Small intestine (tissue), 7 donors: ENCODE data around the gene UNC119. TPM values are rescaled to one million over a fixed set of nuclear protein-coding genes. Genes with fewer than 3 reads are reported as not detected.

Source experiments
- DNase-seq, 2 donors: peaks; one replicate each; pipeline versions ENCODE4 v3.0.0 to v3.0.0-alpha.2; 2013
- FAIRE-seq: peaks from 2 replicates; lab custom pipeline; 2012; peaks lifted over from hg19 to GRCh38; lab: Jason Lieb, UNC
- H3K27ac ChIP-seq, 3 donors: one replicate each; pipeline ENCODE4 v1.5.1; 2013; ENCODE audit warnings: low read length in 2 of 3, mild to moderate bottlenecking in 2 of 3, control low read depth in 1 of 3, inconsistent platforms in 1 of 3, low read depth in 1 of 3, moderate library complexity in 1 of 3
- H3K27me3 ChIP-seq, 3 donors: one replicate each; pipeline ENCODE4 v1.6.1; 2013; ENCODE audit warnings: low read length in 3 of 3, inconsistent platforms in 1 of 3; ENCODE audit not compliant: control insufficient read depth in 3 of 3, insufficient read depth in 3 of 3
- H3K36me3 ChIP-seq, 3 donors: one replicate each; pipeline ENCODE4 v1.6.1; 2013; ENCODE audit warnings: low read length in 3 of 3, inconsistent platforms in 1 of 3, low read depth in 1 of 3, mild to moderate bottlenecking in 1 of 3, moderate library complexity in 1 of 3; ENCODE audit not compliant: control insufficient read depth in 3 of 3, insufficient read depth in 2 of 3
- H3K4me1 ChIP-seq, 3 donors: one replicate each; pipeline ENCODE4 v1.6.1; 2013; ENCODE audit warnings: low read length in 2 of 3, inconsistent platforms in 1 of 3, low read depth in 1 of 3, mild to moderate bottlenecking in 1 of 3, moderate library complexity in 1 of 3; ENCODE audit not compliant: control insufficient read depth in 3 of 3, insufficient read depth in 2 of 3
- H3K4me3 ChIP-seq, 3 donors: one replicate each; pipeline ENCODE4 v1.5.1; 2013; ENCODE audit warnings: low read length in 3 of 3, control low read depth in 1 of 3, inconsistent platforms in 1 of 3, low read depth in 1 of 3, mild to moderate bottlenecking in 1 of 3, moderate library complexity in 1 of 3
- H3K9me3 ChIP-seq, 2 donors: one replicate each; pipeline ENCODE4 v1.6.1; 2013; ENCODE audit warnings: low read depth in 1 of 2, low read length in 1 of 2; ENCODE audit not compliant: control insufficient read depth in 2 of 2, insufficient read depth in 1 of 2
- WGBS, 3 donors: extraction: QIAGEN DNeasy Blood & Tissue Kit; methylation state at CpG; one replicate each; pipeline ENCODE4 v1.1.7; 2013; 5-methylcytosine and 5-hydroxymethylcytosine counted together
- polyA plus RNA-seq, 4 donors: library from polyadenylated mRNA; stranded (reverse) in 3 of 4; unstranded in 1 of 4; fragments of 200-250 nt in 3 of 4; fragments of 120-200 nt in 1 of 4; gene quantifications; one replicate each; pipeline versions ENCODE4 v1.2.1 to v1.2.3, GENCODE V29; 2013
- donor health status: healthy with polysubstance abuse.
- donor health status: control.
- donor health status: control.
- donor health status: Bipolar disorder and iron deficiency.
- donor health status: healthy.

Gene UNC119
- polyA plus RNA-seq, 4 donors = 14.6 to 57.0 (median 29.9) TPM

DNA sequence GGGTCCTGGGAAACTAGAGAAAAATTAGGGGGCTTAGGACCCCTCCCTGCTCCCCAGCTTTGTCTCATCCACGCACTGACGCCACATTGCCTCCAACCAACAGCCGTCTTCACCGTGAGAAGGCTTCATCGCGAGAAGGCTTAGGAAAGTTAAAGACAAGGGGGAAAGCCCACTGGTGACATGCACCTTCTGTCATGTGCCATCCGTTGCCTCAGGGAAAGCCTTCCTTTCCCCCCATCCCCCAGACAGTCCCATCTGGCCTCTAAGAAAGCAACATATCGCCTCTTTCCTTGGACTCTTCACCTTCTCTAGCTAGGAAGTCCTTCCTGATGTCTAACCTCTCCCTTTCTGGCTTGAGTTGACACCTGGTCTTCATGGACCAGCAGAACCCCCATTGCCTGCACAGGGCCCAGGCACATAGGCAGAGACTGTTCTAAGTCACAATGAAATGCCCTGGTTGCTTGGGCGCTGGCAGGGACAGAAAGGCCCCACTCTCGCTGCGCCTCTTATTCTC is 44.2 kb downstream of the UNC119 start:
- FAIRE-seq (no peak), DNase-seq (no peak)
- Histone ChIP-seq H3K4me3 (no peak overlapping the region), H3K4me1 (peaks cover 0 to 7% (median 0%) of the 10 kb centered on the region in 3 donors), H3K27me3 (peaks cover 0 to 38% (median 11%) of the 10 kb centered on the region in 3 donors), H3K36me3 (no peaks in the 10 kb centered on the region), H3K9me3 (no peaks in the 10 kb centered on the region), H3K27ac (no peak overlapping the region)
- 59 to 77% (median 63%) methylated on average over 11 of the region's 11 CpGs for WGBS, 3 donors

DNA sequence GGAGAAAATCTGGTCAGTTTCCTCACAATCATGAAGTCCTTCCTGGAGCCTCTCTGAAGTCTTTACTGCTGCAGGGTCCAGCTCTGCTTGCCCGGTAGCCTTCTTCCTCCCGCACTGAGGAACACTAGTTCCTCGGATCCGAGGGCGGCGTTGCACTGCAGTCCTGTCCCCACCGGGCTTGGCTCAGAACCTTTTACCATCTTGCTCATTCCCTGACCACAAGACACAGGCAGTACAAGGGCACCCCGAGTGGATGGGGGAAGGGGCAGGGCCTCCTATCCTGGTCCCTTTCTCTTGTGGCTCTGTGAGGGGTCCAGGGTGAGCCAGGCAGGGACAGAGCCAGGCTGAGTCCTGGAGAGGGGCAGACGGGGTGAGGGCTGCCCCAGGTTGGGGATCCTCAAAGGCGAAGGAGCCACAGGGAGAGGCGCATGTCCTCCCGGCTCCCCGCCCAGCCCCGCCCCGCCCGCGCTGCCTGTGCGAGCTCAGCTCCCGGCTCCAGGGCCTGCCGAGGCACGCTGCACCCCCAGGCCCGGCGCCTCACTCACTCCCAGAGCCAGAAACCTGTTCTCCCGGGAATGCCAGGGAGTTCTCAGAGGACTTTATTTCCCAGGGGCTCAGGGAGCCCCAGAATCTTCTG is 44.7 kb downstream of the UNC119 start:
- Histone ChIP-seq H3K4me3 (no peak overlapping the region), H3K27me3 (peaks cover 0 to 38% (median 11%) of the 10 kb centered on the region in 3 donors), H3K4me1 (peaks cover 0 to 7% (median 0%) of the 10 kb centered on the region in 3 donors), H3K9me3 (no peaks in the 10 kb centered on the region), H3K36me3 (no peaks in the 10 kb centered on the region), H3K27ac (no peak overlapping the region)
- no peak for DNase-seq
- FAIRE-seq = no peak
- WGBS, 3 donors = 28 to 40% (median 36%) methylated on average over 23 to 24 of the region's 24 CpGs

DNA sequence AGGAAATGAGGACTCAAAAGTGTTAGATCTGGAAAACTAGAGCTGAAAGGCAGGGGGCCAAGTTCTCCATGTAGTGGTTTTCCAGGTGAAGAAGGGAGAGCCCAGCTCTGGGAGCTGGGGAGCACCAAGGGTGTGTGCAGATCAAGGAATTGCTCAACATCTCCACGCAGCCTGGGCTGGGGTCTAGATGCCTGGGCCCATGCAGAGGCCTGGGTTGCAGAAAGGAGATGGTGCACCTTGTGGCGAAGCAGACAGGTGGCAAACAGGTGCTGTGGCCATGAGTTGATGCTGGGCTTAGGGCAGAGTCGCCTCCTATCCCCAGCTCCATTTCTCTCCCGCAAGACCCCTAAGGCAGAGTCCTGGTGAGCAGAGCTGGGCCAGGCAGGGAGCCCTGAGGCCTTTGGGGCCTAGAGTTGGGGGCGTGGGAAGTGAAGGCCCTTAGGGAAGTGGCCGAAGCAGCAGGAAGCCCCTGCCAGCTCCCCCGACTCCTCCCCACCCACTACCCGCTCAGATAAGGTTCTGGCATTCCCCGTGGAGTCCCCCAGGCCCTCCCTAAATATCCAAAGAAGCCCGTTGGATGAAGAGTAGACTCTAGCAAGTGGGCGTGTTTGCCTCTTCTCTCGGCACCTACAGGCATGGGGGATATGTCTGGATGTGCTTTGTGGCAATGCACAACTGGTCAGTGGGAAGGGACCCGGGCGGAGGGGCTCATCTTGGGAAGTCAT is 45.5 kb downstream of the UNC119 start:
- H3K4me1 ChIP-seq = peaks cover 0 to 7% (median 0%) of the 10 kb centered on the region in 3 donors
- FAIRE-seq = no peak
- no peaks in the 10 kb centered on the region for H3K36me3 ChIP-seq
- 78 to 87% (median 79%) methylated on average over 14 of the region's 14 CpGs for WGBS, 3 donors
- H3K4me3 ChIP-seq = no peak overlapping the region
- DNase-seq = no peak
- peaks cover 0 to 35% (median 11%) of the 10 kb centered on the region in 3 donors for H3K27me3 ChIP-seq
- H3K27ac ChIP-seq = no peak overlapping the region
- H3K9me3 ChIP-seq = no peaks in the 10 kb centered on the region

DNA sequence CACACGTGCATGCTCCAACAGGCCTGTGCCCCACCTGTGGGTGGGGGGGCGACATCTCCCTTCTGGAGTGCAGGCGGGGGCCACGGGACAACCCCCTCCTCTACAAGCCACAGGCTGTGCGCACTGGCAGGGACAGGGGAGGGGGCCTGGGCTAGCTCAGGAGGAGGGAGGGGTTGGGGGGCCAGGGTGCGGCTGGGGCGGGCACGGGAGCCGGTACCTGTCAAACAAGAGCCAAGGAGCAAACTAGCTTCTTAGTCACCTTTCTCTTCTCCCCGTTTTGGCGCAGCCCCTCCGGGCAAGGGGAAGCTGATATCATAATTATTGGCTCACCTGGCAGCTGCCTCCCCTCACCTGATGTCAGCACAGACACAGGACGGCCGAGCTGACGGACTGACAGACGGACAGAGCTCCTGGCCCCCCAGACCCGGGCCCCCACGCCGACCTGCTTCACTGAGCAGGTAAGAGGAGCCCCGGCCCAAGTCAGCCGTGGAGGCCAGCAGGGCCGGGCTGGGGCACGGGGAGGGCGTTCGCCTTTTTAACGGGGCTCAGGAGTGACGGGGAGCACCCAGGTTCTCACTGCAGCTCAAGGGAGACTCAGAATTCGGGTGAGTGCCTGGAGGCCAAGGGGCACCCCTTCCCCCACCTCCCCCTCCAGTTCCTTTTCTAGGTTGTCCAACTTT is 46.3 kb downstream of the UNC119 start, which contains the start of gene FOXN1:
Gene FOXN1, plus strand, starts transcription at position 363 of the 680 bp plus-strand sequence. CDS start 17,622 bp downstream, outside the sequence.
- no peak within 1 kb of the TSS for H3K27ac ChIP-seq
- H3K36me3 ChIP-seq = no peaks in the 10 kb centered on the region
- H3K4me3 ChIP-seq = no peak within 1 kb of the TSS
- 82 to 90% (median 87%) methylated on average over 22 to 28 of the region's 28 CpGs for WGBS, 3 donors
- FAIRE-seq (no peak), DNase-seq (no peak)
- H3K27me3 ChIP-seq = peaks cover 0 to 35% (median 11%) of the 10 kb centered on the region in 3 donors
- no peaks in the 10 kb centered on the region for H3K9me3 ChIP-seq
- peaks cover 0 to 7% (median 0%) of the 10 kb centered on the region in 3 donors for H3K4me1 ChIP-seq

DNA sequence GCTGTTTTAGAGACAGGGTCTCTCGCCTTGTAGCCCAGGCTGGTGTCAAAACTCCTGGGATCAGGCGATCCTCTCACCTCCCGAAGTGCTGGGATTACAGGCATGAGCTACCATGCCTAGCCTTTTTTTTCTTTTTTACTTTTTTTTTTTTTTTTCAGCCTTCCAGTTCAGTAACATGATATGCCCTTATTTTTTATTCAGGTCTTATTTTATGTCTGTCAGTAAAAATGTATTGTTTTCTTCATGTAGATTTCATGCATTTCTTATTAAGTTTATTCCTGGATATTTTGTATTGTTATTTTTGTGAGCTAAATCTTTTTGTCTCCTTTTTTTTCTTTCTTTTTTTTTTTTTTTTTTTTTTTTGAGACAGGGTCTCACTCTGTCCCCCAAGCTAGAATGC is 49.0 kb downstream of the UNC119 start:
- 77 to 94% (median 87%) methylated on average over 3 of the region's 3 CpGs for WGBS, 3 donors
- H3K27me3 ChIP-seq = peaks cover 0 to 22% (median 10%) of the 10 kb centered on the region in 3 donors
- no peaks in the 10 kb centered on the region for H3K9me3 ChIP-seq
- peaks cover 0 to 23% (median 0%) of the 10 kb centered on the region in 3 donors for H3K4me1 ChIP-seq
- DNase-seq (no peak), FAIRE-seq (no peak)
- H3K27ac ChIP-seq = no peak overlapping the region
- H3K4me3 ChIP-seq = no peak overlapping the region
- H3K36me3 ChIP-seq = peaks cover 0 to 2% (median 0%) of the 10 kb centered on the region in 3 donors

DNA sequence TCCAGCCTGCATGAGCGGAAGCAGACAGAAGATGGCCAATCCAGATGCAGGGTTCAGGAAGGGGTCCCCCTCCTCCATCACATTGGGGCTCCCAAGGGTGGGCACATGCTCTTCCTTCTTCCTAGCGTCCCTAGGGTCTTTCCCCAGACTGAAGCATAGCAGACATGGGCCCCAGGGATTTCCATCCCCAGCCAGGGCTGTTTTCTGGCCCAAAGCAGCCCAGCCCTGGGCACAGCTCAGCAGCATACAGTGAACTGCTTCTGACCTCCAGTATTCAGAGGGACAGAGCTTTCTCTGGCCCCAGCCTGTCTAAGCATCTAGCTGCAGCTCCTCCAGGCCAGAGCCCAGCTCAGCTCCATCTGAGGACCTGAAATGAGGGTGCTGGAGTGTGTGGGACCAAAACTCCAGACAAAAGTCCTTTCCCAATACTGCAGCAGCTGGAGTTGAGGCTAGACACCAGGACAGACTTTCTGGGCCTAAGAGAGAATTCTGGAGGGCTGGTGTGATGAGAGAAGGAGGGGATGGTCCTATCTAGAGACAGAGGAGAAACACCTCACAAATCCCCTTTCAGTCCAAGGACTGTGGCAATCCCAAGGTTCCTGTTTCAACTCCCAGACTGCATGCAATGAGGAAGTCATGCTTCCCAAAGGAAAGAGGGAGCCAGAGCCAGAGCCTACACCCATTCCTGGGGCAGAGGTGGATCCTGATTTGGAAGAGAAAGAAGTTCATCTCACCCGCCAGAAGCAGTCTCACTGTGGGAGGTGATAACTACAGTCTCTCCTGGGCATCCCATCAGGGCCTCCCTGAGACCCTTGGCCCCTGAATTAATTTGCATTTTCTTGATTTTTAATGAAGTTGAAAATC is 50.8 kb downstream of the UNC119 start:
- Histone ChIP-seq H3K27ac (no peak overlapping the region), H3K9me3 (no peaks in the 10 kb centered on the region), H3K4me1 (peaks cover 0 to 16% (median 0%) of the 10 kb centered on the region in 3 donors), H3K27me3 (peaks cover 0 to 6% (median 0%) of the 10 kb centered on the region in 3 donors), H3K4me3 (no peak overlapping the region), H3K36me3 (peaks cover 0 to 6% (median 0%) of the 10 kb centered on the region in 3 donors)
- 60 to 68% (median 67%) methylated on average over 2 to 3 of the region's 3 CpGs for WGBS, 3 donors
- no peak for FAIRE-seq
- no peak for DNase-seq

DNA sequence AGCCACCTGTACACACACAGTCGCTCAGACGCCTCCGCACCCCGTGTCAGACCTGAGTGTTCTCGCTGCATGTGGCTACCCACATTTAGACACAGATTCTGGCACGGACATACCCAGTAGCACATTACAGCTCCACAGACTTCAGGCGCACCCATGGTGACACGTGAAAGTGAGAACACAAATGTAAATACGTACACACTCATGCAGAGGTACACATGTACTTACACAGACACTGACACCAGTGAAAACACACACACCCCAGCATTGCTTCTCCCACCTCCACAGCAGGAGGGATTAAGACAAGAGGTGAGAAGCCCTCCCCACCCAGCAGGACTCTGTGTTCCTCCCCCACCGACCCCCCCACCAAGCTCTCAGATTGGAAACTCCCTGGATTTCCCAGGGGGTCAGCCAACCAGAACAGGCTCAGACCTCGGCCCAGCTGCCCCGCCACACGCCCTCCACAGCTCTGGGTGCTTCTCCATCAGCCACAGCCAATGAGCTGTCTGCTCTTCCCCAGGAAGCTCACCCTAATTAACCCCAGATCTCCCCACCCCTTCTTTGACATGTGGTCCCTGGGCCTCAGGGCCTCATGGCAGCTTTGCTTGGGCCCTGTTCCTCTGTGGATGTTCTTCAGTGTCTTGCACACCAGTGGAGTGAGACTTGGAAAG is 51.6 kb downstream of the UNC119 start:
- no peak for FAIRE-seq
- no peaks in the 10 kb centered on the region for H3K9me3 ChIP-seq
- peaks cover 0 to 16% (median 0%) of the 10 kb centered on the region in 3 donors for H3K4me1 ChIP-seq
- no peak overlapping the region for H3K27ac ChIP-seq
- no peak for DNase-seq
- no peak overlapping the region for H3K4me3 ChIP-seq
- 58 to 66% (median 59%) methylated on average over 11 to 13 of the region's 13 CpGs for WGBS, 3 donors
- H3K27me3 ChIP-seq = peaks cover 0 to 4% (median 0%) of the 10 kb centered on the region in 3 donors
- H3K36me3 ChIP-seq = peaks cover 0 to 14% (median 0%) of the 10 kb centered on the region in 3 donors
